Measurements from ENCODE around the gene KRT78. TPM values are rescaled to one million over a fixed set of nuclear protein-coding genes. Genes with fewer than 3 reads are reported as not detected.

KRT78 gene
- total and polyA plus RNA-seq, 9 of the 15 experiments (the other 6 are each of a cell fraction or from before 2014, with no cell fraction given) = not detected

DNA sequence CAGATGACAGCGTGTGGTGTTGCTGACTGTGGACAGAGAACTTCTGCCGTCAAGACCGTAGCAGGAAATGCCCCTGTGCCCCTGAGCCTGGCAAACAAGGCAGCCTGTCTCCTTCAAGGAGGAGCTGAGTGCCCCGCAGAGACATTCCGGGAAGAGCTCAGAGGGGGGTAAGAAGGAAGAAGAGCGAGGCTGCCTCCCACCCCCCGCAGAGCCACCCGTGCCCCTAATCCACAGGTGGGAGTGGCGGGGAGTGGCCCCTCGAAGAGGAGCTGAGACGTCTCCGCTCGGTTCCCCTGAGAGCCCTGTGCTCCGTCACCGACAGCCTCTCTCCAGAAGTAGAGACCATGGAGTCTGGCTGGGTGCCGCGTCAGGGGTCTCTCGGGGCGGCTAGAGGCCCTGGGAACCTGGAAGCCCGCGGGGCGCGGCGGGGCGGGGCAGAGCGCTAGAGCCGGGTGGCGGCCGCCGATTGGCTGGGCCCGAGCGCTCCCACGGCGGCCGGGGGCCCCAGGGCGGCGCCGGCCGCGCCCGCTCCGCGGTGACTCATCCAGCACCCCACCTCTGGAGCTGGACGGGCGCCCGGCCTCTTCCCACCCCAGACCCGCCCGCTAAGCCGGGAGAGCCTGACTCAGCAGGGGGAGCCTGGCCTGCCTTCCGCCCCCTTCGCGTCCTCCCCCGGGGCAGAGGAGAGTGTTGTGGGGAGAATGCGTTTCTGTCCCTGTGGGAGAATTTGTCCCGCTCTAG is 25.2 kb upstream of the KRT78 start (continued):
- TF ChIP-seq ESRRB (CRISPR knock-in tag; IDR thresholded peaks at IDR 0.05; ENCODE audit: borderline replicate concordance) (no peak), MTA3 (IDR thresholded peaks at IDR 0.05; ENCODE audit: borderline replicate concordance) (peak; percentile 60), PHTF2 (CRISPR knock-in tag; IDR thresholded peaks at IDR 0.05) (no peak), PRMT5 (CRISPR knock-in tag; IDR thresholded peaks at IDR 0.05) (no peak), EHMT2 (IDR thresholded peaks at IDR 0.05) (no peak), MYNN (IDR thresholded peaks at IDR 0.05) (peak; percentile 58; the same call in 1 of the 2 replicates), MYNN (CRISPR knock-in tag; IDR thresholded peaks at IDR 0.05) (no peak), ZNF197 (CRISPR knock-in tag; IDR thresholded peaks at IDR 0.05; ENCODE audit: low read depth) (no peak), RFX7 (CRISPR knock-in tag; IDR thresholded peaks at IDR 0.05) (no peak), NFXL1 (CRISPR knock-in tag; IDR thresholded peaks at IDR 0.05) (no peak; the same call in 1 of the 2 replicates), SMARCC2 (IDR thresholded peaks at IDR 0.05; ENCODE audit: low read depth) (peak; percentile 69), ELF1 (tag; IDR thresholded peaks at IDR 0.05) (no peak), ZBTB8A (IDR thresholded peaks at IDR 0.05; ENCODE audit: partially characterized antibody) (no peak), XRCC3 (IDR thresholded peaks at IDR 0.05) (no peak), SUPT5H (IDR thresholded peaks at IDR 0.05) (no peak; the same call in 1 of the 2 replicates), DDX20 (tag; IDR thresholded peaks at IDR 0.05; ENCODE audit: low read depth) (no peak)
- TF ChIP-seq, protein P1, sequence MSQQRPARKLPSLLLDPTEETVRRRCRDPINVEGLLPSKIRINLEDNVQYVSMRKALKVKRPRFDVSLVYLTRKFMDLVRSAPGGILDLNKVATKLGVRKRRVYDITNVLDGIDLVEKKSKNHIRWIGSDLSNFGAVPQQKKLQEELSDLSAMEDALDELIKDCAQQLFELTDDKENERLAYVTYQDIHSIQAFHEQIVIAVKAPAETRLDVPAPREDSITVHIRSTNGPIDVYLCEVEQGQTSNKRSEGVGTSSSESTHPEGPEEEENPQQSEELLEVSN (IDR thresholded peaks at IDR 0.05; ENCODE audit: borderline replicate concordance in 1 of 2, extremely low read depth in 1 of 2, insufficient read depth in 1 of 2, insufficient read length in 1 of 2, low read depth in 1 of 2, low read length in 1 of 2, poor library complexity in 1 of 2, severe bottlenecking in 1 of 2) = peak in 1 of 2 experiments; percentile 47
- TF ChIP-seq, protein P2, sequence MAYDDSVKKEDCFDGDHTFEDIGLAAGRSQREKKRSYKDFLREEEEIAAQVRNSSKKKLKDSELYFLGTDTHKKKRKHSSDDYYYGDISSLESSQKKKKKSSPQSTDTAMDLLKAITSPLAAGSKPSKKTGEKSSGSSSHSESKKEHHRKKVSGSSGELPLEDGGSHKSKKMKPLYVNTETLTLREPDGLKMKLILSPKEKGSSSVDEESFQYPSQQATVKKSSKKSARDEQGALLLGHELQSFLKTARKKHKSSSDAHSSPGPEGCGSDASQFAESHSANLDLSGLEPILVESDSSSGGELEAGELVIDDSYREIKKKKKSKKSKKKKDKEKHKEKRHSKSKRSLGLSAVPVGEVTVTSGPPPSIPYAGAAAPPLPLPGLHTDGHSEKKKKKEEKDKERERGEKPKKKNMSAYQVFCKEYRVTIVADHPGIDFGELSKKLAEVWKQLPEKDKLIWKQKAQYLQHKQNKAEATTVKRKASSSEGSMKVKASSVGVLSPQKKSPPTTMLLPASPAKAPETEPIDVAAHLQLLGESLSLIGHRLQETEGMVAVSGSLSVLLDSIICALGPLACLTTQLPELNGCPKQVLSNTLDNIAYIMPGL (CRISPR knock-in tag; IDR thresholded peaks at IDR 0.05) = no peak
- TF ChIP-seq, protein P3, sequence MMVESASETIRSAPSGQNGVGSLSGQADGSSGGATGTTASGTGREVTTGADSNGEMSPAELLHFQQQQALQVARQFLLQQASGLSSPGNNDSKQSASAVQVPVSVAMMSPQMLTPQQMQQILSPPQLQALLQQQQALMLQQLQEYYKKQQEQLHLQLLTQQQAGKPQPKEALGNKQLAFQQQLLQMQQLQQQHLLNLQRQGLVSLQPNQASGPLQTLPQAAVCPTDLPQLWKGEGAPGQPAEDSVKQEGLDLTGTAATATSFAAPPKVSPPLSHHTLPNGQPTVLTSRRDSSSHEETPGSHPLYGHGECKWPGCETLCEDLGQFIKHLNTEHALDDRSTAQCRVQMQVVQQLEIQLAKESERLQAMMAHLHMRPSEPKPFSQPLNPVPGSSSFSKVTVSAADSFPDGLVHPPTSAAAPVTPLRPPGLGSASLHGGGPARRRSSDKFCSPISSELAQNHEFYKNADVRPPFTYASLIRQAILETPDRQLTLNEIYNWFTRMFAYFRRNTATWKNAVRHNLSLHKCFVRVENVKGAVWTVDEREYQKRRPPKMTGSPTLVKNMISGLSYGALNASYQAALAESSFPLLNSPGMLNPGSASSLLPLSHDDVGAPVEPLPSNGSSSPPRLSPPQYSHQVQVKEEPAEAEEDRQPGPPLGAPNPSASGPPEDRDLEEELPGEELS (CRISPR knock-in tag; IDR thresholded peaks at IDR 0.05; ENCODE audit: borderline replicate concordance) = no peak
- TF ChIP-seq, protein P4, sequence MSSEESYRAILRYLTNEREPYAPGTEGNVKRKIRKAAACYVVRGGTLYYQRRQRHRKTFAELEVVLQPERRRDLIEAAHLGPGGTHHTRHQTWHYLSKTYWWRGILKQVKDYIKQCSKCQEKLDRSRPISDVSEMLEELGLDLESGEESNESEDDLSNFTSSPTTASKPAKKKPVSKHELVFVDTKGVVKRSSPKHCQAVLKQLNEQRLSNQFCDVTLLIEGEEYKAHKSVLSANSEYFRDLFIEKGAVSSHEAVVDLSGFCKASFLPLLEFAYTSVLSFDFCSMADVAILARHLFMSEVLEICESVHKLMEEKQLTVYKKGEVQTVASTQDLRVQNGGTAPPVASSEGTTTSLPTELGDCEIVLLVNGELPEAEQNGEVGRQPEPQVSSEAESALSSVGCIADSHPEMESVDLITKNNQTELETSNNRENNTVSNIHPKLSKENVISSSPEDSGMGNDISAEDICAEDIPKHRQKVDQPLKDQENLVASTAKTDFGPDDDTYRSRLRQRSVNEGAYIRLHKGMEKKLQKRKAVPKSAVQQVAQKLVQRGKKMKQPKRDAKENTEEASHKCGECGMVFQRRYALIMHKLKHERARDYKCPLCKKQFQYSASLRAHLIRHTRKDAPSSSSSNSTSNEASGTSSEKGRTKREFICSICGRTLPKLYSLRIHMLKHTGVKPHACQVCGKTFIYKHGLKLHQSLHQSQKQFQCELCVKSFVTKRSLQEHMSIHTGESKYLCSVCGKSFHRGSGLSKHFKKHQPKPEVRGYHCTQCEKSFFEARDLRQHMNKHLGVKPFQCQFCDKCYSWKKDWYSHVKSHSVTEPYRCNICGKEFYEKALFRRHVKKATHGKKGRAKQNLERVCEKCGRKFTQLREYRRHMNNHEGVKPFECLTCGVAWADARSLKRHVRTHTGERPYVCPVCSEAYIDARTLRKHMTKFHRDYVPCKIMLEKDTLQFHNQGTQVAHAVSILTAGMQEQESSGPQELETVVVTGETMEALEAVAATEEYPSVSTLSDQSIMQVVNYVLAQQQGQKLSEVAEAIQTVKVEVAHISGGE (CRISPR knock-in tag; IDR thresholded peaks at IDR 0.05) = no peak

All from K562 (cell line).